Neural progenitor cell (in vitro differentiated cells): ENCODE measurements around the gene SCAANT1. TPM values are rescaled to one million over a fixed set of nuclear protein-coding genes. Genes with fewer than 3 reads are reported as not detected.

ENCODE experiments used
- DNase-seq: peaks from one replicate; pipeline ENCODE4 v3.0.0-alpha.2; 2016; ENCODE audit warnings: low spot score
- H2AFZ ChIP-seq: fragments of 200-600 bp; sonication (generic); replicated peaks from 2 replicates; pipeline ENCODE4 v1.6.1; 2016; ENCODE audit warnings: antibody characterized with exemption
- H3F3A ChIP-seq: fragments of 200-600 bp; sonication (generic); 2 replicates; pipeline ENCODE4 v1.6.1; 2016; ENCODE audit warnings: antibody characterized with exemption, low read depth
- H3K27ac ChIP-seq: fragments of 200-600 bp; sonication (generic); 2 replicates; pipeline ENCODE4 v1.5.1; 2016; ENCODE audit warnings: mild to moderate bottlenecking
- H3K27me3 ChIP-seq: fragments of 200-600 bp; sonication (generic); 2 replicates; pipeline ENCODE4 v1.6.1; 2016; ENCODE audit warnings: mild to moderate bottlenecking, moderate library complexity
- H3K36me3 ChIP-seq: fragments of 200-600 bp; sonication (generic); 2 replicates; pipeline ENCODE4 v1.5.1; 2016
- H3K4me1 ChIP-seq: fragments of 200-600 bp; sonication (generic); 2 replicates; pipeline ENCODE4 v1.6.1; 2016; ENCODE audit warnings: mixed run types
- H3K4me2 ChIP-seq: fragments of 200-600 bp; sonication (generic); 2 replicates; pipeline ENCODE4 v1.6.1; 2016
- H3K4me3 ChIP-seq: fragments of 200-600 bp; sonication (generic); 2 replicates; pipeline ENCODE4 v1.5.1; 2016
- H3K79me2 ChIP-seq: fragments of 200-600 bp; sonication (generic); 2 replicates; pipeline ENCODE4 v1.6.1; 2016; ENCODE audit warnings: low read depth
- H3K9ac ChIP-seq: fragments of 200-600 bp; sonication (generic); 2 replicates; pipeline ENCODE4 v1.6.1; 2016
- H3K9me3 ChIP-seq: fragments of 200-600 bp; sonication (generic); 2 replicates; pipeline ENCODE4 v1.5.1; 2016; ENCODE audit warnings: low read depth
- H4K20me1 ChIP-seq: fragments of 200-600 bp; sonication (generic); 2 replicates; pipeline ENCODE4 v1.6.1; 2016; ENCODE audit warnings: low read depth
- H3K27ac Mint-ChIP-seq: 3 replicates; pipeline ENCODE4 v1.8.0; 2021; ENCODE audit warnings: mixed read lengths
- H3K27me3 Mint-ChIP-seq: 2 replicates; pipeline ENCODE4 v1.8.0; 2022; ENCODE audit warnings: low read depth, mild to moderate bottlenecking, inconsistent platforms, moderate library complexity, mixed read lengths; ENCODE audit not compliant: insufficient read depth
- H3K36me3 Mint-ChIP-seq: 3 replicates; pipeline ENCODE4 v1.8.0; 2021; ENCODE audit warnings: mixed read lengths
- H3K4me1 Mint-ChIP-seq: 3 replicates; pipeline ENCODE4 v1.8.0; 2021; ENCODE audit warnings: mixed read lengths
- H3K4me3 Mint-ChIP-seq: 3 replicates; pipeline ENCODE4 v1.8.0; 2021; ENCODE audit warnings: mild to moderate bottlenecking, moderate library complexity, mixed read lengths
- H3K9me3 Mint-ChIP-seq: 3 replicates; pipeline ENCODE4 v1.8.0; 2020; ENCODE audit warnings: mixed read lengths
- CTCF ChIP-seq: fragments of 200-600 bp; sonication (generic); IDR thresholded peaks from 2 replicates; pipeline ENCODE4 v1.5.1; 2017; ENCODE audit warnings: antibody characterized with exemption, mild to moderate bottlenecking
- EZH2 ChIP-seq: fragments of 200-600 bp; sonication (generic); IDR thresholded peaks from 2 replicates; pipeline ENCODE4 v1.6.1; 2017; ENCODE audit warnings: antibody characterized with exemption, mild to moderate bottlenecking, moderate library complexity
- EZH2phosphoT487 ChIP-seq: fragments of 200-600 bp; sonication (generic); IDR thresholded peaks from 2 replicates; pipeline ENCODE4 v1.6.1; 2017; ENCODE audit warnings: antibody characterized with exemption
- total RNA-seq: library from RNA; depleted of rRNA; stranded (reverse); fragments of >200 nt; gene quantifications from 2 replicates; pipeline ENCODE4 v1.2.3, GENCODE V29; 2015; ENCODE audit warnings: low replicate concordance

SCAANT1 gene
- total RNA-seq, 1 donor from 2014 or later, result not detected

- Mint-ChIP-seq H3K36me3 (peaks cover 53% of the 10 kb centered on the region), H3K4me3 (no peak overlapping the region), H3K27me3 (peaks cover 4% of the 10 kb centered on the region), H3K4me1 (no peaks in the 10 kb centered on the region), H3K9me3 (peaks cover 21% of the 10 kb centered on the region), H3K27ac (no peak overlapping the region)
- Histone ChIP-seq H3K27me3 (no peaks in the 10 kb centered on the region), H3K9ac (no peak overlapping the region), H3K4me2 (no peak overlapping the region), H2AFZ (no peak overlapping the region), H3K4me3 (no peak overlapping the region), H3K36me3 (peaks cover 21% of the 10 kb centered on the region), H3K9me3 (no peaks in the 10 kb centered on the region), H4K20me1 (peaks cover 3% of the 10 kb centered on the region), H3K4me1 (no peaks in the 10 kb centered on the region), H3K27ac (no peak overlapping the region), H3F3A (no peaks in the 10 kb centered on the region), H3K79me2 (peaks cover 51% of the 10 kb centered on the region)
- no peak for DNase-seq
- TF ChIP-seq CTCF, result no peak
- TF ChIP-seq EZH2, result no peak
- TF ChIP-seq EZH2phosphoT487, result no peak
Observed at GRCh38 chr3:63921741-63922482, 9.7 kb upstream of the SCAANT1 start.

- Histone ChIP-seq H4K20me1 (peaks cover 3% of the 10 kb centered on the region), H3K9me3 (no peaks in the 10 kb centered on the region), H2AFZ (no peak overlapping the region), H3K4me2 (no peak overlapping the region), H3K27me3 (no peaks in the 10 kb centered on the region), H3K4me3 (no peak overlapping the region), H3K27ac (no peak overlapping the region), H3K36me3 (peaks cover 22% of the 10 kb centered on the region), H3K9ac (no peak overlapping the region), H3F3A (no peaks in the 10 kb centered on the region), H3K79me2 (peaks cover 51% of the 10 kb centered on the region), H3K4me1 (no peaks in the 10 kb centered on the region)
- Mint-ChIP-seq H3K9me3 (peaks cover 12% of the 10 kb centered on the region), H3K4me1 (no peaks in the 10 kb centered on the region), H3K4me3 (no peak overlapping the region), H3K27me3 (peaks cover 4% of the 10 kb centered on the region), H3K36me3 (peaks cover 44% of the 10 kb centered on the region), H3K27ac (no peak overlapping the region)
- TF ChIP-seq EZH2phosphoT487 (no peak), CTCF (no peak), EZH2 (no peak)
- DNase-seq, result no peak
Observed at GRCh38 chr3:63920001-63920400, 7.8 kb upstream of the SCAANT1 start.

- Mint-ChIP-seq H3K27ac (no peak overlapping the region), H3K4me3 (no peak overlapping the region), H3K9me3 (no peaks in the 10 kb centered on the region), H3K4me1 (peaks cover 4% of the 10 kb centered on the region), H3K27me3 (no peaks in the 10 kb centered on the region), H3K36me3 (peaks cover 31% of the 10 kb centered on the region)
- no peak for DNase-seq
- Histone ChIP-seq H3K4me2 (no peak overlapping the region), H3K27ac (no peak overlapping the region), H2AFZ (no peak overlapping the region), H3K4me1 (no peaks in the 10 kb centered on the region), H3F3A (peaks cover 4% of the 10 kb centered on the region), H3K4me3 (no peak overlapping the region), H3K36me3 (peaks cover 22% of the 10 kb centered on the region), H3K9ac (no peak overlapping the region), H3K27me3 (no peaks in the 10 kb centered on the region), H4K20me1 (peaks cover 16% of the 10 kb centered on the region), H3K79me2 (peaks cover 57% of the 10 kb centered on the region), H3K9me3 (no peaks in the 10 kb centered on the region)
- TF ChIP-seq CTCF (no peak), EZH2 (no peak), EZH2phosphoT487 (no peak)
Observed at GRCh38 chr3:63918321-63918720, 6.1 kb upstream of the SCAANT1 start.
